ENCODE results near the gene KIF12. TPM values are rescaled to one million over a fixed set of nuclear protein-coding genes. Genes with fewer than 3 reads are reported as not detected.

The KIF12 gene
- total and polyA plus RNA-seq, 5 donors from 2014 or later = not detected

- no peak overlapping the region for H3K4me3 ChIP-seq (ENCODE audit: low read depth, low read length)
- H3K4me3 Mint-ChIP-seq = no peak overlapping the region
- H3K9me3 ChIP-seq (ENCODE audit: control insufficient read depth in 2 of 2, low read length in 2 of 2) = no peaks in the 10 kb centered on the region
- H3K27ac Mint-ChIP-seq = no peak overlapping the region
- H3K4me1 ChIP-seq (ENCODE audit: control insufficient read depth, insufficient read depth, low read length, poor library complexity, severe bottlenecking) = no peaks in the 10 kb centered on the region
- H3K36me3 Mint-ChIP-seq = no peaks in the 10 kb centered on the region
- H3K36me3 ChIP-seq (ENCODE audit: control insufficient read depth, insufficient read depth, low read length) = no peaks in the 10 kb centered on the region
- H3K27me3 Mint-ChIP-seq = peaks cover 9% of the 10 kb centered on the region
- H3K9me3 Mint-ChIP-seq = no peaks in the 10 kb centered on the region
- no peak overlapping the region for H3K27ac ChIP-seq (ENCODE audit: insufficient read depth, low read length, poor library complexity, severe bottlenecking)
- DNase-seq (no peak), ATAC-seq (ENCODE audit: low read depth in 2 of 2) (no peak)
- no peaks in the 10 kb centered on the region for H3K27me3 ChIP-seq (ENCODE audit: control insufficient read depth, insufficient read depth, low read length)
- no peaks in the 10 kb centered on the region for H3K4me1 Mint-ChIP-seq
Measured at GRCh38 chr9:114138552-114138971, 39.5 kb upstream of the KIF12 start.

- Histone ChIP-seq H3K4me1 (ENCODE audit: control insufficient read depth, insufficient read depth, low read length, poor library complexity, severe bottlenecking) (no peaks in the 10 kb centered on the region), H3K4me3 (ENCODE audit: low read depth, low read length) (no peak overlapping the region), H3K9me3 (ENCODE audit: control insufficient read depth in 2 of 2, low read length in 2 of 2) (no peaks in the 10 kb centered on the region), H3K36me3 (ENCODE audit: control insufficient read depth, insufficient read depth, low read length) (no peaks in the 10 kb centered on the region), H3K27ac (ENCODE audit: insufficient read depth, low read length, poor library complexity, severe bottlenecking) (no peak overlapping the region), H3K27me3 (ENCODE audit: control insufficient read depth, insufficient read depth, low read length) (no peaks in the 10 kb centered on the region)
- Mint-ChIP-seq H3K36me3 (no peaks in the 10 kb centered on the region), H3K4me1 (no peaks in the 10 kb centered on the region), H3K9me3 (no peaks in the 10 kb centered on the region), H3K4me3 (no peak overlapping the region), H3K27me3 (peaks cover 9% of the 10 kb centered on the region), H3K27ac (no peak overlapping the region)
- ATAC-seq (ENCODE audit: low read depth in 2 of 2) (no peak), DNase-seq (no peak)
Measured at GRCh38 chr9:114137831-114138230, 38.7 kb upstream of the KIF12 start.

GRCh38 chr9:114134827-114135396, 35.8 kb upstream of the KIF12 start:
- Mint-ChIP-seq H3K4me1 (no peaks in the 10 kb centered on the region), H3K36me3 (no peaks in the 10 kb centered on the region), H3K27ac (no peak overlapping the region), H3K4me3 (no peak overlapping the region), H3K9me3 (no peaks in the 10 kb centered on the region), H3K27me3 (no peaks in the 10 kb centered on the region)
- H3K4me3 ChIP-seq (ENCODE audit: low read depth, low read length) = no peak overlapping the region
- no peaks in the 10 kb centered on the region for H3K9me3 ChIP-seq (ENCODE audit: control insufficient read depth in 2 of 2, low read length in 2 of 2)
- DNase-seq = no peak
- ATAC-seq (ENCODE audit: low read depth in 2 of 2) = no peak
- H3K36me3 ChIP-seq (ENCODE audit: control insufficient read depth, insufficient read depth, low read length) = no peaks in the 10 kb centered on the region
- H3K27me3 ChIP-seq (ENCODE audit: control insufficient read depth, insufficient read depth, low read length) = no peaks in the 10 kb centered on the region
- no peak overlapping the region for H3K27ac ChIP-seq (ENCODE audit: insufficient read depth, low read length, poor library complexity, severe bottlenecking)
- no peaks in the 10 kb centered on the region for H3K4me1 ChIP-seq (ENCODE audit: control insufficient read depth, insufficient read depth, low read length, poor library complexity, severe bottlenecking)

- no peak overlapping the region for H3K4me3 Mint-ChIP-seq
- H3K27me3 Mint-ChIP-seq = peaks cover 8% of the 10 kb centered on the region
- Histone ChIP-seq H3K36me3 (ENCODE audit: control insufficient read depth, insufficient read depth, low read length) (no peaks in the 10 kb centered on the region), H3K27ac (ENCODE audit: insufficient read depth, low read length, poor library complexity, severe bottlenecking) (no peak overlapping the region), H3K9me3 (ENCODE audit: control insufficient read depth in 2 of 2, low read length in 2 of 2) (peaks cover 0 to under 1% of the 10 kb centered on the region in 2 experiments), H3K4me1 (ENCODE audit: control insufficient read depth, insufficient read depth, low read length, poor library complexity, severe bottlenecking) (no peaks in the 10 kb centered on the region), H3K27me3 (ENCODE audit: control insufficient read depth, insufficient read depth, low read length) (no peaks in the 10 kb centered on the region), H3K4me3 (ENCODE audit: low read depth, low read length) (no peak overlapping the region)
- H3K4me1 Mint-ChIP-seq = no peaks in the 10 kb centered on the region
- DNase-seq = no peak
- ATAC-seq (ENCODE audit: low read depth in 2 of 2) = no peak
- H3K36me3 Mint-ChIP-seq = no peaks in the 10 kb centered on the region
- no peak overlapping the region for H3K27ac Mint-ChIP-seq
- H3K9me3 Mint-ChIP-seq = peaks cover 0 to 4% (median 2%) of the 10 kb centered on the region in 7 donors
Measured at GRCh38 chr9:114132550-114132918, 33.4 kb upstream of the KIF12 start.

- peaks cover 8% of the 10 kb centered on the region for H3K27me3 Mint-ChIP-seq
- H3K27ac Mint-ChIP-seq = no peak overlapping the region
- Histone ChIP-seq H3K27ac (ENCODE audit: insufficient read depth, low read length, poor library complexity, severe bottlenecking) (no peak overlapping the region), H3K9me3 (ENCODE audit: control insufficient read depth in 2 of 2, low read length in 2 of 2) (peaks cover 0 to 3% of the 10 kb centered on the region in 2 experiments), H3K4me3 (ENCODE audit: low read depth, low read length) (no peak overlapping the region), H3K4me1 (ENCODE audit: control insufficient read depth, insufficient read depth, low read length, poor library complexity, severe bottlenecking) (no peaks in the 10 kb centered on the region), H3K27me3 (ENCODE audit: control insufficient read depth, insufficient read depth, low read length) (no peaks in the 10 kb centered on the region), H3K36me3 (ENCODE audit: control insufficient read depth, insufficient read depth, low read length) (no peaks in the 10 kb centered on the region)
- H3K36me3 Mint-ChIP-seq = no peaks in the 10 kb centered on the region
- ATAC-seq (ENCODE audit: low read depth in 2 of 2) (no peak), DNase-seq (no peak)
- no peak overlapping the region for H3K4me3 Mint-ChIP-seq
- no peaks in the 10 kb centered on the region for H3K4me1 Mint-ChIP-seq
- peaks cover 0 to 4% (median 2%) of the 10 kb centered on the region in 7 donors for H3K9me3 Mint-ChIP-seq
Measured at GRCh38 chr9:114131808-114132549, 32.9 kb upstream of the KIF12 start.

GRCh38 chr9:114130624-114131277, 31.7 kb upstream of the KIF12 start:
- ATAC-seq (ENCODE audit: low read depth in 2 of 2) (no peak), DNase-seq (no peak)
- no peaks in the 10 kb centered on the region for H3K4me1 ChIP-seq (ENCODE audit: control insufficient read depth, insufficient read depth, low read length, poor library complexity, severe bottlenecking)
- Mint-ChIP-seq H3K27me3 (peaks cover 8% of the 10 kb centered on the region), H3K27ac (no peak overlapping the region), H3K4me3 (no peak overlapping the region), H3K9me3 (peaks cover 0 to 4% (median 2%) of the 10 kb centered on the region in 7 donors), H3K36me3 (no peaks in the 10 kb centered on the region), H3K4me1 (no peaks in the 10 kb centered on the region)
- H3K4me3 ChIP-seq (ENCODE audit: low read depth, low read length) = no peak overlapping the region
- no peak overlapping the region for H3K27ac ChIP-seq (ENCODE audit: insufficient read depth, low read length, poor library complexity, severe bottlenecking)
- no peaks in the 10 kb centered on the region for H3K36me3 ChIP-seq (ENCODE audit: control insufficient read depth, insufficient read depth, low read length)
- no peaks in the 10 kb centered on the region for H3K27me3 ChIP-seq (ENCODE audit: control insufficient read depth, insufficient read depth, low read length)
- peaks cover 0 to 3% of the 10 kb centered on the region in 2 experiments for H3K9me3 ChIP-seq (ENCODE audit: control insufficient read depth in 2 of 2, low read length in 2 of 2)

- Histone ChIP-seq H3K36me3 (ENCODE audit: control insufficient read depth, insufficient read depth, low read length) (no peaks in the 10 kb centered on the region), H3K27ac (ENCODE audit: insufficient read depth, low read length, poor library complexity, severe bottlenecking) (no peak overlapping the region)
- DNase-seq = no peak
Measured at GRCh38 chr9:114130141-114130540, 31.0 kb upstream of the KIF12 start.

More at GRCh38 chr9:114130141-114130540, 31.0 kb upstream of the KIF12 start:
- Mint-ChIP-seq H3K27ac (no peak overlapping the region), H3K4me3 (no peak overlapping the region), H3K27me3 (peaks cover 8% of the 10 kb centered on the region), H3K4me1 (no peaks in the 10 kb centered on the region), H3K9me3 (peaks cover 0 to 4% (median 2%) of the 10 kb centered on the region in 7 donors), H3K36me3 (no peaks in the 10 kb centered on the region)
- Histone ChIP-seq H3K4me1 (ENCODE audit: control insufficient read depth, insufficient read depth, low read length, poor library complexity, severe bottlenecking) (no peaks in the 10 kb centered on the region), H3K4me3 (ENCODE audit: low read depth, low read length) (no peak overlapping the region), H3K27me3 (ENCODE audit: control insufficient read depth, insufficient read depth, low read length) (no peaks in the 10 kb centered on the region), H3K9me3 (ENCODE audit: control insufficient read depth in 2 of 2, low read length in 2 of 2) (peaks cover 0 to 3% of the 10 kb centered on the region in 2 experiments)
- no peak for ATAC-seq (ENCODE audit: low read depth in 2 of 2)
